Tibial artery (tissue), 4 donors: ENCODE results near the gene THG1L.

Source experiments
- DNase-seq, 2 donors: peaks; one replicate each; pipeline ENCODE4 v3.0.0-alpha.2; 2019
- H3K27ac ChIP-seq, 2 donors: fragments of 200-600 bp; sonication (generic) in 1 of 2; 1 replicate in 1 of 2; 2 replicates in 1 of 2; pipeline ENCODE4 v1.5.1; 2018 to 2019; ENCODE audit warnings: mild to moderate bottlenecking in 1 of 2
- H3K27me3 ChIP-seq, 2 donors: fragments of 200-600 bp; sonication (generic) in 1 of 2; one replicate each; pipeline versions ENCODE4 v1.5.1 to v1.6.0; 2016 to 2019
- H3K36me3 ChIP-seq, 3 donors: fragments of 200-600 bp; sonication (generic) in 2 of 3; one replicate each; pipeline ENCODE4 v1.5.1; 2016 to 2019; ENCODE audit warnings: mild to moderate bottlenecking in 2 of 3
- H3K4me1 ChIP-seq, 4 donors: fragments of 200-600 bp; sonication (generic) in 2 of 4; 1 replicate in 3 of 4; 2 replicates in 1 of 4; pipeline ENCODE4 v1.5.1; 2016 to 2019
- H3K4me3 ChIP-seq, 2 donors: fragments of 200-600 bp; sonication (generic) in 1 of 2; 1 replicate in 1 of 2; 2 replicates in 1 of 2; pipeline ENCODE4 v1.5.1; 2018 to 2019; ENCODE audit warnings: mild to moderate bottlenecking in 2 of 2
- H3K9me3 ChIP-seq, 3 donors: fragments of 200-600 bp; sonication (generic) in 1 of 3; one replicate each; pipeline ENCODE4 v1.5.1; 2016 to 2019
- intact Hi-C: fragments of 100-400 bp; cut with DNase I; formaldehyde crosslinking; loops from one replicate; pipeline ENCODE4 v1.15.0; 2023; ENCODE audit warnings: low total_unique reads
- TF ChIP-seq, protein P1 (sequence below), 2 experiments: fragments of 200-600 bp in 1 of 2; fragments of 450-650 bp in 1 of 2; IDR thresholded peaks; one replicate each; pipeline ENCODE4 v1.5.1; 2017 to 2019; ENCODE audit warnings: antibody characterized with exemption in 2 of 2, mild to moderate bottlenecking in 1 of 2, moderate library complexity in 1 of 2

THG1L gene

GRCh38 chr5:157740229-157740610 lies 9.0 kb downstream of the THG1L start:
- Histone ChIP-seq H3K9me3 (no peaks in the 10 kb centered on the region), H3K27ac (no peak overlapping the region), H3K36me3 (peaks cover 15 to 34% (median 27%) of the 10 kb centered on the region in 3 donors), H3K4me3 (no peak overlapping the region), H3K4me1 (peaks cover 0 to 16% (median 8%) of the 10 kb centered on the region in 4 donors), H3K27me3 (no peaks in the 10 kb centered on the region)
- intact Hi-C loops = no loop called here
- DNase-seq = no peak
- TF ChIP-seq, protein P1, sequence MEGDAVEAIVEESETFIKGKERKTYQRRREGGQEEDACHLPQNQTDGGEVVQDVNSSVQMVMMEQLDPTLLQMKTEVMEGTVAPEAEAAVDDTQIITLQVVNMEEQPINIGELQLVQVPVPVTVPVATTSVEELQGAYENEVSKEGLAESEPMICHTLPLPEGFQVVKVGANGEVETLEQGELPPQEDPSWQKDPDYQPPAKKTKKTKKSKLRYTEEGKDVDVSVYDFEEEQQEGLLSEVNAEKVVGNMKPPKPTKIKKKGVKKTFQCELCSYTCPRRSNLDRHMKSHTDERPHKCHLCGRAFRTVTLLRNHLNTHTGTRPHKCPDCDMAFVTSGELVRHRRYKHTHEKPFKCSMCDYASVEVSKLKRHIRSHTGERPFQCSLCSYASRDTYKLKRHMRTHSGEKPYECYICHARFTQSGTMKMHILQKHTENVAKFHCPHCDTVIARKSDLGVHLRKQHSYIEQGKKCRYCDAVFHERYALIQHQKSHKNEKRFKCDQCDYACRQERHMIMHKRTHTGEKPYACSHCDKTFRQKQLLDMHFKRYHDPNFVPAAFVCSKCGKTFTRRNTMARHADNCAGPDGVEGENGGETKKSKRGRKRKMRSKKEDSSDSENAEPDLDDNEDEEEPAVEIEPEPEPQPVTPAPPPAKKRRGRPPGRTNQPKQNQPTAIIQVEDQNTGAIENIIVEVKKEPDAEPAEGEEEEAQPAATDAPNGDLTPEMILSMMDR (IDR thresholded peaks at IDR 0.05) = no peak

DNA sequence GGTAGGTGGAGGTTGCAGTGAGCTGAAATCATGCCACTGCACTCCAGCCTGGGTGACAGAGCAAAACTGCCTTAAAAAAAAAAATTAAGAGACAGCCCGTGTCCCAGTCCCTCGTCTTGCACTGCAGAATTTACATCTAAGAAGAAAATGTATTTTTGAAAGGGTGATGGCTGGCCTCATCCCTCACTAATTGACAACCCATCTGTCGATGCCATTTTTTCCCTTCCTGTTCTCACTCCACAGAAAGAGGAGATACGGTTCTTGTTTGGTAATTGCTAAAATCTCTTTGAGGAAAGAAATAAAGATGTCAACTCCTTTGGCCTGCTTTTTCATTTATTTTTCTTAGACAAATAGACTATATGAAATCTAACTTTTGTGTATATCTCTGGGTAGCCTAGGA lies 9.9 kb downstream of the THG1L start:
- intact Hi-C loops = no loop called here
- TF ChIP-seq, protein P1 (IDR thresholded peaks at IDR 0.05) = no peak
- no peak for DNase-seq

DNA sequence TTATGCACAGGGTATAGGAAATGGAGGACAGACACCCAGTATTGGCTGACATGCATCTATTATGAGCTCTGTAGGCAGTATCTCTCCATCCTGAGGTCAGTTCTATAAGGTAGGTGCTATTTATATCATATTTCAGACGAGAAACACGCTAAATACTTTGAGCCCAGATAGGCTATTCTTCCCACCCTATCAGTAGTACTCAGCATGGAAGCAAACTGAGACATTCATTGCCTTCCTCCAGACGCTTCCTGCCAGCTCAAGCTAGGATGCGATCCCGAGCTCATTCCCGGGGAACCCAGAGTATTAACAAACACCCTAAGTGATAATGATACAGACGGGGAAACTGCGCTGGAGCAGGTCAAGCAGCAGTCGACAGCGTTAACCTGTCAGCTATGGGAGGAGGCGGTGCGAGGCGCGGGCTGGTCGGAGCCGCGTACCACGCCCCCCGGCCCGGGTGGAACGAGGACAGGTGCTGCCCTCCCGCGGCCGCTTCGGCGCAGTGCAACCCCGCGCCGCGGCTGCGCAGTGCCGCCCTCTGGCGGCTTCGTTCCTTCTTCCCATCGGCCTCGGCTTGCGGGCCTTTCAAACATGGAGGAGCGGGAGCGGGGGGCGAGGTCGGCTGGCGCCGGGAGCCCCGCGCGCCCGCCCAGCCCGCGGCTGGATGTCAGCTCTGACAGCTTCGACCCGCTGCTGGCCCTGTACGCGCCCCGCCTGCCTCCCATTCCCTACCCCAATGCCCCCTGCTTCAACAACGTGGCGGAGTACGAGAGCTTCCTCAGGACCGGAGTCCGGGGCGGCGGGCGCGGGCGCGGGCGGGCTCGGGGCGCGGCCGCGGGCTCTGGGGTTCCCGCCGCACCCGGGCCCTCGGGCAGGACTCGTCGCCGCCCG lies 12.2 kb downstream of the THG1L start, which contains the start of gene LSM11:
Gene LSM11, plus strand, starts transcription at position 550 of the 888 bp plus-strand sequence. Its CDS starts 39 bp downstream, at position 589.
- H3K27ac ChIP-seq = peak within 1 kb of the TSS; percentile 50 to 67

More for the DNA sequence above, 9.9 kb downstream of the THG1L start:
- Histone ChIP-seq H3K27ac (no peak overlapping the region), H3K4me1 (peaks cover 0 to 18% (median 10%) of the 10 kb centered on the region in 4 donors), H3K4me3 (no peak overlapping the region), H3K36me3 (peaks cover 11 to 26% (median 18%) of the 10 kb centered on the region in 3 donors), H3K27me3 (no peaks in the 10 kb centered on the region), H3K9me3 (no peaks in the 10 kb centered on the region)

GRCh38 chr5:157744051-157745011 lies 13.1 kb downstream of the THG1L start:
- no peak for DNase-seq

More for the DNA sequence above, 12.2 kb downstream of the THG1L start, which contains the start of gene LSM11:
- DNase-seq = peak; percentile 85 to 94
- Histone ChIP-seq H3K4me3 (peak within 1 kb of the TSS; percentile 73 to 83), H3K27me3 (no peaks in the 10 kb centered on the region), H3K9me3 (no peaks in the 10 kb centered on the region), H3K36me3 (peaks cover 0 to 8% (median 2%) of the 10 kb centered on the region in 3 donors), H3K4me1 (peaks cover 0 to 21% (median 10%) of the 10 kb centered on the region in 4 donors)
- TF ChIP-seq, protein P1 (IDR thresholded peaks at IDR 0.05) = peak; percentile 99 to 100
- intact Hi-C loops = no loop called here

More at GRCh38 chr5:157744051-157745011, 13.1 kb downstream of the THG1L start:
- peak overlapping the region; percentile 73 to 83 for H3K4me3 ChIP-seq
- TF ChIP-seq, protein P1 (IDR thresholded peaks at IDR 0.05) = no peak
- no peaks in the 10 kb centered on the region for H3K27me3 ChIP-seq
- no peaks in the 10 kb centered on the region for H3K9me3 ChIP-seq
- H3K36me3 ChIP-seq = peaks cover 0 to 3% (median 0%) of the 10 kb centered on the region in 3 donors
- intact Hi-C loops = no loop called here
- peak overlapping the region; percentile 50 to 67 for H3K27ac ChIP-seq
- peaks cover 0 to 21% (median 10%) of the 10 kb centered on the region in 4 donors for H3K4me1 ChIP-seq
